MM.1S (cell line): Measurements from ENCODE around the gene SGMS1.

Source experiments
- EZH2 ChIP-seq: fragments of 300-600 bp; sonication (generic); optimal IDR thresholded peaks from 2 replicates; pipeline ENCODE3; 2017; ENCODE audit warnings: low read depth, mild to moderate bottlenecking, antibody characterized with exemption, low read length, mixed read lengths
- EZH2phosphoT487 ChIP-seq: fragments of 300-600 bp; sonication (generic); IDR thresholded peaks from 2 replicates; pipeline ENCODE4 v1.6.1; 2018; ENCODE audit warnings: antibody characterized with exemption, low read length
- TF ChIP-seq, protein P1 (sequence below): fragments of 300-600 bp; sonication (generic); IDR thresholded peaks from 2 replicates; pipeline ENCODE4 v1.5.1; 2016; ENCODE audit warnings: antibody characterized with exemption, low read length, mixed read lengths

DNA sequence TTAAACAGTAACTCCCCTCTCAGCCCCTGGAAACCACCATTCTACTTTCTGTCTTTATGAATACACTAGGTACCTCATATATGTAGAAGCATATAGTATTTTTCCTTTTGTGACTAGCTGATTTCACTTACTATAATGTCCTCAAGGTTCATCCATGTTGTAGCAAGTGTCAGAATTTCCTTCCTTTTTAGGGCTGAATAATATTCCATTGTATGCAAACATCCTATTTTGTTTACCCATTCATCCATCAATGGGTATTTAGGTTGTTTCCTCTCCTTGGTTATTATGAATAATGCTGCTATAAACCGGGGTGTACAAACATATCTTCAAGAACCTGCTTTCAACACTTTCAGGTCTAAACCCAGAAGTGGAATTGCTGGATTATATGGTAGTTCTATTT, 125.3 kb downstream of the SGMS1 start:
- no peak for TF ChIP-seq EZH2
- TF ChIP-seq, protein P1, sequence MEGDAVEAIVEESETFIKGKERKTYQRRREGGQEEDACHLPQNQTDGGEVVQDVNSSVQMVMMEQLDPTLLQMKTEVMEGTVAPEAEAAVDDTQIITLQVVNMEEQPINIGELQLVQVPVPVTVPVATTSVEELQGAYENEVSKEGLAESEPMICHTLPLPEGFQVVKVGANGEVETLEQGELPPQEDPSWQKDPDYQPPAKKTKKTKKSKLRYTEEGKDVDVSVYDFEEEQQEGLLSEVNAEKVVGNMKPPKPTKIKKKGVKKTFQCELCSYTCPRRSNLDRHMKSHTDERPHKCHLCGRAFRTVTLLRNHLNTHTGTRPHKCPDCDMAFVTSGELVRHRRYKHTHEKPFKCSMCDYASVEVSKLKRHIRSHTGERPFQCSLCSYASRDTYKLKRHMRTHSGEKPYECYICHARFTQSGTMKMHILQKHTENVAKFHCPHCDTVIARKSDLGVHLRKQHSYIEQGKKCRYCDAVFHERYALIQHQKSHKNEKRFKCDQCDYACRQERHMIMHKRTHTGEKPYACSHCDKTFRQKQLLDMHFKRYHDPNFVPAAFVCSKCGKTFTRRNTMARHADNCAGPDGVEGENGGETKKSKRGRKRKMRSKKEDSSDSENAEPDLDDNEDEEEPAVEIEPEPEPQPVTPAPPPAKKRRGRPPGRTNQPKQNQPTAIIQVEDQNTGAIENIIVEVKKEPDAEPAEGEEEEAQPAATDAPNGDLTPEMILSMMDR = no peak
- TF ChIP-seq EZH2phosphoT487 = no peak
